HepG2 (cell line): ENCODE data around the gene LCN12. TPM values are rescaled to one million over a fixed set of nuclear protein-coding genes. Genes with fewer than 3 reads are reported as not detected.
A peak's percentile ranks its signal among the peaks of the same experiment; 100 is the strongest.

Source experiments
- AKAP8 ChIP-seq: sonication (generic); formaldehyde crosslinking; IDR thresholded peaks from 2 replicates; pipeline ENCODE4 v1.5.1; 2020; ENCODE audit warnings: mild to moderate bottlenecking, missing genetic modification reagents
- HMGA1 ChIP-seq: sonication (generic); formaldehyde crosslinking; conservative IDR thresholded peaks from 2 replicates; pipeline ENCODE4 v1.4.0; 2020; ENCODE audit warnings: missing genetic modification reagents
- HNRNPK ChIP-seq: fragments of 200-400 bp; formaldehyde crosslinking; IDR thresholded peaks from 2 replicates; pipeline ENCODE4 v1.6.1; 2018; ENCODE audit warnings: low read length, low read depth, moderate library complexity, mild to moderate bottlenecking; ENCODE audit not compliant: poor library complexity, severe bottlenecking
- MXI1 ChIP-seq: IDR thresholded peaks from 3 replicates; pipeline ENCODE4 v1.6.1; 2012; ENCODE audit warnings: low read depth, low read length, inconsistent platforms, borderline replicate concordance
- PAX8 ChIP-seq: sonication (generic); formaldehyde crosslinking; IDR thresholded peaks from 2 replicates; pipeline ENCODE4 v1.8.0; 2022; ENCODE audit warnings: mild to moderate bottlenecking, missing genetic modification reagents, borderline replicate concordance
- RBAK ChIP-seq: sonication (generic); formaldehyde crosslinking; IDR thresholded peaks from 2 replicates; pipeline ENCODE4 v1.5.1; 2020; ENCODE audit warnings: mild to moderate bottlenecking, missing genetic modification reagents
- TBL1XR1 ChIP-seq: fragments of 150-350 bp; IDR thresholded peaks from 2 replicates; pipeline ENCODE4 v1.6.1; 2014; ENCODE audit warnings: borderline replicate concordance, low read length; ENCODE audit not compliant: partially characterized antibody
- TGIF2 ChIP-seq: IDR thresholded peaks from 2 replicates; pipeline ENCODE4 v1.6.1; 2016; ENCODE audit warnings: control low read depth, missing compliant biosample characterization
- ZNF263 ChIP-seq: sonication (generic); formaldehyde crosslinking; IDR thresholded peaks from 2 replicates; pipeline ENCODE4 v1.4.0; 2020; ENCODE audit warnings: missing genetic modification reagents
- polyA plus RNA-seq, 8 experiments: library from polyadenylated mRNA; depleted of rRNA in 3 of 8; stranded (reverse) in 7 of 8; unstranded in 1 of 8; fragments of >200 nt; fragmentation: Illumina TruSeq in 4 of 8; extraction: Trizol in 4 of 8; gene quantifications; 2 replicates each; pipeline versions ENCODE4 v1.2.1 to v1.2.3, GENCODE V29; 2011 to 2016; ENCODE audit warnings: low read depth in 4 of 8, missing spikeins in 1 of 8, mixed read lengths in 1 of 8; ENCODE audit not compliant: insufficient read depth in 1 of 8
- total RNA-seq, 5 experiments: library from RNA; depleted of rRNA; stranded (reverse); fragments of >200 nt; fragmentation: Illumina TruSeq; extraction: Trizol; gene quantifications; 2 replicates each; pipeline ENCODE4 v1.2.3, GENCODE V29; 2016; ENCODE audit warnings: low read depth in 1 of 5
- TF ChIP-seq, protein P1 (sequence below): sonication (generic); formaldehyde crosslinking; conservative IDR thresholded peaks from 2 replicates; pipeline ENCODE4 v1.8.1; 2023; ENCODE audit warnings: missing genetic modification reagents
- TF ChIP-seq, protein P2 (sequence below): sonication (generic); formaldehyde crosslinking; IDR thresholded peaks from 2 replicates; pipeline ENCODE4 v1.8.1; 2023; ENCODE audit warnings: mild to moderate bottlenecking, missing genetic modification reagents
- TF ChIP-seq, protein P3 (sequence below): sonication (generic); formaldehyde crosslinking; IDR thresholded peaks from 2 replicates; pipeline ENCODE4 v1.8.0; 2022; ENCODE audit warnings: missing genetic modification reagents, mild to moderate bottlenecking, moderate library complexity, borderline replicate concordance
- TF ChIP-seq, protein P4 (sequence below): sonication (generic); formaldehyde crosslinking; IDR thresholded peaks from 2 replicates; pipeline ENCODE4 v1.4.0; 2020; ENCODE audit warnings: missing genetic modification reagents
- TF ChIP-seq, protein P5 (sequence below): sonication (generic); formaldehyde crosslinking; IDR thresholded peaks from 2 replicates; pipeline ENCODE4 v1.5.1; 2020; ENCODE audit warnings: mild to moderate bottlenecking, missing genetic modification reagents, moderate library complexity
- TF ChIP-seq, protein P6 (sequence below): sonication (generic); formaldehyde crosslinking; IDR thresholded peaks from 2 replicates; pipeline ENCODE4 v1.8.1; 2023; ENCODE audit warnings: mild to moderate bottlenecking, missing genetic modification reagents

The LCN12 gene
- total and polyA plus RNA-seq, 2 of the 13 experiments (the other 11 are each of a cell fraction or from before 2014, with no cell fraction given) = 3.4 to 6.9 TPM

DNA sequence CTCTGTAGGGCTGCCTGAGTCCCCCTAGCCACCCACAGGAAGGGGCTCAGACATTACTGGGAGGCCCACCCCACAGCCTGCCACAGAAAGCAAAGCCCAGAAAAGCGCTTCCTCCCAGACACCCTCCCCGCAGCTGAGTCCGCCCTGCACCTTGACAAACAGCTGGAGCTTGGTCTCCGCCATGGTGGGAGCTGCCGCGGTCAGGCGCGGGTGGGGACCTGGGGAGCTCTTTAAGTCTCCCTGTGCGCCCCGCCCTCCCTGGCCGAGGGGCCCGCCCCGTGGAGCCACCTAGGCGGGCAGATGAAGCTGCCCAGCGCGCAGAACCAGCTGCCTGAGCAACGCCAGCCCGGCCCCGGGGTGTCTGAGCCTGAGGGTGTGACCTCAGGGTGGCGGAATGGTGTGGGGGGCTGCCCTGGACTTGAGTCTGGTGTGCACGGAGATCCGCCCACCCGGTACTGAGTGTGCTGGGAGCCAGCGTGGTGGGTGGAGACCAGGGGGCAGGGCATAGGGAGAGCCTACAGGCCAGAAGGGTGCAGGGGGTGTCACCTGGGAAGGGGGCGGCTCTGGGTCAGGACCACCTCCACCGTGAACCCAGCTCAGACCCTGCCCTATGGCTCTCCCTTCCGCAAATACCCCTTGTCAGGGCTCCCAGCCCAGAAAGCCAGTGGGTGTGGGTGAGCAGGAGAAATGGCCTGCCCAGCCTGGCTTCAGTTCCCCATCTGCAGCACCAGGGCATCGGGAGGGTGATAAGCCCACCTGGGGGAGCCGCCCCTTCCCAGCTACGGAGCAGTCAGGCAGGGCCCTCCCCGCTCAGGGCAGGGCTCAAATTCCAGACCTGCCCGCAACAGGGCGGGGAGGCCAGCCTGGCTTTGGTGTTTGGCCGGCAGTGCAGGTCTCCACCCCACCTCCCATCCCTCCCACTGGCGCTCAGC lies 44.6 kb downstream of the LCN12 start, which contains the start of gene CLIC3 (continued):
- TF ChIP-seq, protein P1, sequence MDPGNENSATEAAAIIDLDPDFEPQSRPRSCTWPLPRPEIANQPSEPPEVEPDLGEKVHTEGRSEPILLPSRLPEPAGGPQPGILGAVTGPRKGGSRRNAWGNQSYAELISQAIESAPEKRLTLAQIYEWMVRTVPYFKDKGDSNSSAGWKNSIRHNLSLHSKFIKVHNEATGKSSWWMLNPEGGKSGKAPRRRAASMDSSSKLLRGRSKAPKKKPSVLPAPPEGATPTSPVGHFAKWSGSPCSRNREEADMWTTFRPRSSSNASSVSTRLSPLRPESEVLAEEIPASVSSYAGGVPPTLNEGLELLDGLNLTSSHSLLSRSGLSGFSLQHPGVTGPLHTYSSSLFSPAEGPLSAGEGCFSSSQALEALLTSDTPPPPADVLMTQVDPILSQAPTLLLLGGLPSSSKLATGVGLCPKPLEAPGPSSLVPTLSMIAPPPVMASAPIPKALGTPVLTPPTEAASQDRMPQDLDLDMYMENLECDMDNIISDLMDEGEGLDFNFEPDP (CRISPR knock-in tag) = no peak
- TF ChIP-seq, protein P2, sequence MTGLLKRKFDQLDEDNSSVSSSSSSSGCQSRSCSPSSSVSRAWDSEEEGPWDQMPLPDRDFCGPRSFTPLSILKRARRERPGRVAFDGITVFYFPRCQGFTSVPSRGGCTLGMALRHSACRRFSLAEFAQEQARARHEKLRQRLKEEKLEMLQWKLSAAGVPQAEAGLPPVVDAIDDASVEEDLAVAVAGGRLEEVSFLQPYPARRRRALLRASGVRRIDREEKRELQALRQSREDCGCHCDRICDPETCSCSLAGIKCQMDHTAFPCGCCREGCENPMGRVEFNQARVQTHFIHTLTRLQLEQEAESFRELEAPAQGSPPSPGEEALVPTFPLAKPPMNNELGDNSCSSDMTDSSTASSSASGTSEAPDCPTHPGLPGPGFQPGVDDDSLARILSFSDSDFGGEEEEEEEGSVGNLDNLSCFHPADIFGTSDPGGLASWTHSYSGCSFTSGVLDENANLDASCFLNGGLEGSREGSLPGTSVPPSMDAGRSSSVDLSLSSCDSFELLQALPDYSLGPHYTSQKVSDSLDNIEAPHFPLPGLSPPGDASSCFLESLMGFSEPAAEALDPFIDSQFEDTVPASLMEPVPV (CRISPR knock-in tag) = peak; percentile 9; the same call in 1 of the 2 replicates
- TF ChIP-seq TBL1XR1 (no peak), TGIF2 (CRISPR knock-in tag) (peak; percentile 77; the same call in 1 of the 2 replicates), PAX8 (CRISPR knock-in tag) (no peak), ZNF263 (CRISPR knock-in tag) (no peak), HNRNPK (no peak), AKAP8 (peak; percentile 89; the same call in 1 of the 2 replicates), MXI1 (no peak), HMGA1 (no peak), RBAK (CRISPR knock-in tag) (no peak)
- TF ChIP-seq, protein P3, sequence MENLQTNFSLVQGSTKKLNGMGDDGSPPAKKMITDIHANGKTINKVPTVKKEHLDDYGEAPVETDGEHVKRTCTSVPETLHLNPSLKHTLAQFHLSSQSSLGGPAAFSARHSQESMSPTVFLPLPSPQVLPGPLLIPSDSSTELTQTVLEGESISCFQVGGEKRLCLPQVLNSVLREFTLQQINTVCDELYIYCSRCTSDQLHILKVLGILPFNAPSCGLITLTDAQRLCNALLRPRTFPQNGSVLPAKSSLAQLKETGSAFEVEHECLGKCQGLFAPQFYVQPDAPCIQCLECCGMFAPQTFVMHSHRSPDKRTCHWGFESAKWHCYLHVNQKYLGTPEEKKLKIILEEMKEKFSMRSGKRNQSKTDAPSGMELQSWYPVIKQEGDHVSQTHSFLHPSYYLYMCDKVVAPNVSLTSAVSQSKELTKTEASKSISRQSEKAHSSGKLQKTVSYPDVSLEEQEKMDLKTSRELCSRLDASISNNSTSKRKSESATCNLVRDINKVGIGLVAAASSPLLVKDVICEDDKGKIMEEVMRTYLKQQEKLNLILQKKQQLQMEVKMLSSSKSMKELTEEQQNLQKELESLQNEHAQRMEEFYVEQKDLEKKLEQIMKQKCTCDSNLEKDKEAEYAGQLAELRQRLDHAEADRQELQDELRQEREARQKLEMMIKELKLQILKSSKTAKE (CRISPR knock-in tag) = 0 out of 2 replicates have a peak, but pooled peaks have one; percentile 11
- TF ChIP-seq, protein P4, sequence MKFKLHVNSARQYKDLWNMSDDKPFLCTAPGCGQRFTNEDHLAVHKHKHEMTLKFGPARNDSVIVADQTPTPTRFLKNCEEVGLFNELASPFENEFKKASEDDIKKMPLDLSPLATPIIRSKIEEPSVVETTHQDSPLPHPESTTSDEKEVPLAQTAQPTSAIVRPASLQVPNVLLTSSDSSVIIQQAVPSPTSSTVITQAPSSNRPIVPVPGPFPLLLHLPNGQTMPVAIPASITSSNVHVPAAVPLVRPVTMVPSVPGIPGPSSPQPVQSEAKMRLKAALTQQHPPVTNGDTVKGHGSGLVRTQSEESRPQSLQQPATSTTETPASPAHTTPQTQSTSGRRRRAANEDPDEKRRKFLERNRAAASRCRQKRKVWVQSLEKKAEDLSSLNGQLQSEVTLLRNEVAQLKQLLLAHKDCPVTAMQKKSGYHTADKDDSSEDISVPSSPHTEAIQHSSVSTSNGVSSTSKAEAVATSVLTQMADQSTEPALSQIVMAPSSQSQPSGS (CRISPR knock-in tag) = no peak
- TF ChIP-seq, protein P5, sequence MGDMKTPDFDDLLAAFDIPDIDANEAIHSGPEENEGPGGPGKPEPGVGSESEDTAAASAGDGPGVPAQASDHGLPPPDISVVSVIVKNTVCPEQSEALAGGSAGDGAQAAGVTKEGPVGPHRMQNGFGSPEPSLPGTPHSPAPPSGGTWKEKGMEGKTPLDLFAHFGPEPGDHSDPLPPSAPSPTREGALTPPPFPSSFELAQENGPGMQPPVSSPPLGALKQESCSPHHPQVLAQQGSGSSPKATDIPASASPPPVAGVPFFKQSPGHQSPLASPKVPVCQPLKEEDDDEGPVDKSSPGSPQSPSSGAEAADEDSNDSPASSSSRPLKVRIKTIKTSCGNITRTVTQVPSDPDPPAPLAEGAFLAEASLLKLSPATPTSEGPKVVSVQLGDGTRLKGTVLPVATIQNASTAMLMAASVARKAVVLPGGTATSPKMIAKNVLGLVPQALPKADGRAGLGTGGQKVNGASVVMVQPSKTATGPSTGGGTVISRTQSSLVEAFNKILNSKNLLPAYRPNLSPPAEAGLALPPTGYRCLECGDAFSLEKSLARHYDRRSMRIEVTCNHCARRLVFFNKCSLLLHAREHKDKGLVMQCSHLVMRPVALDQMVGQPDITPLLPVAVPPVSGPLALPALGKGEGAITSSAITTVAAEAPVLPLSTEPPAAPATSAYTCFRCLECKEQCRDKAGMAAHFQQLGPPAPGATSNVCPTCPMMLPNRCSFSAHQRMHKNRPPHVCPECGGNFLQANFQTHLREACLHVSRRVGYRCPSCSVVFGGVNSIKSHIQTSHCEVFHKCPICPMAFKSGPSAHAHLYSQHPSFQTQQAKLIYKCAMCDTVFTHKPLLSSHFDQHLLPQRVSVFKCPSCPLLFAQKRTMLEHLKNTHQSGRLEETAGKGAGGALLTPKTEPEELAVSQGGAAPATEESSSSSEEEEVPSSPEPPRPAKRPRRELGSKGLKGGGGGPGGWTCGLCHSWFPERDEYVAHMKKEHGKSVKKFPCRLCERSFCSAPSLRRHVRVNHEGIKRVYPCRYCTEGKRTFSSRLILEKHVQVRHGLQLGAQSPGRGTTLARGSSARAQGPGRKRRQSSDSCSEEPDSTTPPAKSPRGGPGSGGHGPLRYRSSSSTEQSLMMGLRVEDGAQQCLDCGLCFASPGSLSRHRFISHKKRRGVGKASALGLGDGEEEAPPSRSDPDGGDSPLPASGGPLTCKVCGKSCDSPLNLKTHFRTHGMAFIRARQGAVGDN (CRISPR knock-in tag) = peak; percentile 68; the same call in 1 of the 2 replicates
- TF ChIP-seq, protein P6, sequence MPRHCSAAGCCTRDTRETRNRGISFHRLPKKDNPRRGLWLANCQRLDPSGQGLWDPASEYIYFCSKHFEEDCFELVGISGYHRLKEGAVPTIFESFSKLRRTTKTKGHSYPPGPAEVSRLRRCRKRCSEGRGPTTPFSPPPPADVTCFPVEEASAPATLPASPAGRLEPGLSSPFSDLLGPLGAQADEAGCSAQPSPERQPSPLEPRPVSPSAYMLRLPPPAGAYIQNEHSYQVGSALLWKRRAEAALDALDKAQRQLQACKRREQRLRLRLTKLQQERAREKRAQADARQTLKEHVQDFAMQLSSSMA (CRISPR knock-in tag) = no peak
